Measurements from ENCODE around the gene DKK1. TPM values are rescaled to one million over a fixed set of nuclear protein-coding genes. Genes with fewer than 3 reads are reported as not detected.

DKK1 gene
- total RNA-seq, 2 donors from 2014 or later: 3.7 TPM; not detected in 1

- Histone ChIP-seq H3K27me3 (no peaks in the 10 kb centered on the region), H3K36me3 (peaks cover 7% of the 10 kb centered on the region), H3K4me3 (no peak overlapping the region), H3K9me3 (peaks cover 0 to 10% of the 10 kb centered on the region in 2 donors), H3K27ac (no peak overlapping the region), H3K4me1 (no peaks in the 10 kb centered on the region)
- DNase-seq (ENCODE audit: low spot score): no peak
- no peak for TF ChIP-seq CTCF (IDR thresholded peaks at IDR 0.05)
Measured at GRCh38 chr10:52276163-52276562, 37.9 kb upstream of the DKK1 start.

GRCh38 chr10:52276986-52277385 is 37.1 kb upstream of the DKK1 start:
- Histone ChIP-seq H3K4me3 (no peak overlapping the region), H3K4me1 (no peaks in the 10 kb centered on the region), H3K27me3 (no peaks in the 10 kb centered on the region), H3K9me3 (peaks cover 0 to 10% of the 10 kb centered on the region in 2 donors), H3K36me3 (peaks cover 5% of the 10 kb centered on the region), H3K27ac (no peak overlapping the region)
- TF ChIP-seq CTCF (IDR thresholded peaks at IDR 0.05): no peak
- DNase-seq (ENCODE audit: low spot score): no peak

GRCh38 chr10:52279546-52279945 is 34.5 kb upstream of the DKK1 start:
- H3K4me1 ChIP-seq: no peaks in the 10 kb centered on the region
- no peak for DNase-seq (ENCODE audit: low spot score)
- H3K9me3 ChIP-seq: peaks cover 0 to 10% of the 10 kb centered on the region in 2 donors
- no peak overlapping the region for H3K4me3 ChIP-seq
- no peak overlapping the region for H3K27ac ChIP-seq
- peaks cover 7% of the 10 kb centered on the region for H3K36me3 ChIP-seq
- no peaks in the 10 kb centered on the region for H3K27me3 ChIP-seq
- TF ChIP-seq CTCF (IDR thresholded peaks at IDR 0.05): no peak

- Histone ChIP-seq H3K27me3 (no peaks in the 10 kb centered on the region), H3K36me3 (peaks cover 7% of the 10 kb centered on the region), H3K4me1 (no peaks in the 10 kb centered on the region), H3K9me3 (peaks cover 0 to 10% of the 10 kb centered on the region in 2 donors), H3K27ac (no peak overlapping the region), H3K4me3 (no peak overlapping the region)
- no peak for TF ChIP-seq CTCF (IDR thresholded peaks at IDR 0.05)
- DNase-seq (ENCODE audit: low spot score): no peak
Measured at GRCh38 chr10:52280051-52280450, 34.0 kb upstream of the DKK1 start.

GRCh38 chr10:52283174-52283573 is 30.9 kb upstream of the DKK1 start:
- Histone ChIP-seq H3K27me3 (no peaks in the 10 kb centered on the region), H3K27ac (no peak overlapping the region), H3K4me1 (no peaks in the 10 kb centered on the region), H3K9me3 (peaks cover 0 to 3% of the 10 kb centered on the region in 2 donors), H3K4me3 (no peak overlapping the region), H3K36me3 (peaks cover 7% of the 10 kb centered on the region)
- TF ChIP-seq CTCF (IDR thresholded peaks at IDR 0.05): no peak
- DNase-seq (ENCODE audit: low spot score): no peak

GRCh38 chr10:52284416-52285013 is 29.6 kb upstream of the DKK1 start:
- DNase-seq (ENCODE audit: low spot score): no peak
- Histone ChIP-seq H3K9me3 (no peaks in the 10 kb centered on the region), H3K4me1 (no peaks in the 10 kb centered on the region), H3K27ac (no peak overlapping the region), H3K36me3 (peaks cover 7% of the 10 kb centered on the region), H3K4me3 (no peak overlapping the region), H3K27me3 (no peaks in the 10 kb centered on the region)
- TF ChIP-seq CTCF (IDR thresholded peaks at IDR 0.05): no peak

All from right atrium auricular region (tissue), 2 donors.